HG03280 (cell line): ENCODE data around the gene HIP1.
"Not testable (repeated sequence)": the region's sequence is repeated elsewhere in the genome, so short reads cannot be mapped to it uniquely, and the experiment has no call there.

Experiments used
- ATAC-seq: cut with Tn5 transposase; IDR thresholded peaks from one replicate; pipeline ENCODE4 v1.9.1; 2021; ENCODE audit warnings: mild to moderate bottlenecking, moderate library complexity; ENCODE audit not compliant: unreplicated experiment

HIP1 gene

GRCh38 chr7:75687246-75688088 is 51.3 kb downstream of the HIP1 start:
- no peak for ATAC-seq

- ATAC-seq = no peak
Measured at GRCh38 chr7:75686551-75686950, 52.2 kb downstream of the HIP1 start.

- not testable (repeated sequence) for ATAC-seq
Measured at GRCh38 chr7:75682052-75682451, 56.7 kb downstream of the HIP1 start.

GRCh38 chr7:75679060-75679459 is 59.7 kb downstream of the HIP1 start:
- ATAC-seq = no peak

- no peak for ATAC-seq
Measured at GRCh38 chr7:75669579-75669978, 69.2 kb downstream of the HIP1 start.

GRCh38 chr7:75667938-75668337 is 70.8 kb downstream of the HIP1 start:
- no peak for ATAC-seq

GRCh38 chr7:75663302-75663907 is 75.3 kb downstream of the HIP1 start:
- ATAC-seq = peak; percentile 60

GRCh38 chr7:75662579-75663301 is 76.0 kb downstream of the HIP1 start:
- ATAC-seq = peak; percentile 79

- no peak for ATAC-seq
Measured at GRCh38 chr7:75660566-75661215, 78.0 kb downstream of the HIP1 start.

- ATAC-seq = no peak
Measured at GRCh38 chr7:75658802-75659201, 79.9 kb downstream of the HIP1 start.

GRCh38 chr7:75658369-75658768 is 80.4 kb downstream of the HIP1 start:
- ATAC-seq = no peak

GRCh38 chr7:75657866-75658265 is 80.9 kb downstream of the HIP1 start:
- no peak for ATAC-seq

- no peak for ATAC-seq
Measured at GRCh38 chr7:75656740-75657139, 82.0 kb downstream of the HIP1 start.

- ATAC-seq = no peak
Measured at GRCh38 chr7:75655536-75655935, 83.2 kb downstream of the HIP1 start.

GRCh38 chr7:75654855-75655254 is 83.9 kb downstream of the HIP1 start:
- ATAC-seq = no peak

- no peak for ATAC-seq
Measured at GRCh38 chr7:75653651-75654050, 85.1 kb downstream of the HIP1 start.

- ATAC-seq = no peak
Measured at GRCh38 chr7:75652788-75653187, 86.0 kb downstream of the HIP1 start.

- ATAC-seq = no peak
Measured at GRCh38 chr7:75650681-75651080, 88.1 kb downstream of the HIP1 start.

- ATAC-seq = no peak
Measured at GRCh38 chr7:75650062-75650461, 88.7 kb downstream of the HIP1 start.

- no peak for ATAC-seq
Measured at GRCh38 chr7:75649462-75649861, 89.3 kb downstream of the HIP1 start.

GRCh38 chr7:75647709-75648438 is 90.9 kb downstream of the HIP1 start:
- no peak for ATAC-seq
